Endothelial cell (in vitro differentiated cells): ENCODE measurements around the gene MYLK. TPM values are rescaled to one million over a fixed set of nuclear protein-coding genes. Genes with fewer than 3 reads are reported as not detected.
"Not testable (repeated sequence)": the region's sequence is repeated elsewhere in the genome, so short reads cannot be mapped to it uniquely, and the experiment has no call there.

Experiments
- DNase-seq: peaks from one replicate; pipeline ENCODE4 v3.0.0; 2021; ENCODE audit warnings: low spot score
- H3K27ac Mint-ChIP-seq: one replicate; pipeline ENCODE4 v1.8.0; 2021; ENCODE audit warnings: mixed read lengths, inconsistent platforms; ENCODE audit not compliant: unreplicated experiment
- H3K27me3 Mint-ChIP-seq: one replicate; pipeline ENCODE4 v1.8.0; 2021; ENCODE audit warnings: mild to moderate bottlenecking, moderate library complexity, mixed read lengths, inconsistent platforms; ENCODE audit not compliant: unreplicated experiment
- H3K36me3 Mint-ChIP-seq: one replicate; pipeline ENCODE4 v1.8.0; 2021; ENCODE audit warnings: mild to moderate bottlenecking, low read depth, mixed read lengths, inconsistent platforms; ENCODE audit not compliant: unreplicated experiment
- H3K4me1 Mint-ChIP-seq: one replicate; pipeline ENCODE4 v1.8.0; 2021; ENCODE audit warnings: mild to moderate bottlenecking, mixed read lengths, inconsistent platforms; ENCODE audit not compliant: unreplicated experiment
- H3K4me3 Mint-ChIP-seq: one replicate; pipeline ENCODE4 v1.8.0; 2021; ENCODE audit warnings: mild to moderate bottlenecking, mixed read lengths, inconsistent platforms; ENCODE audit not compliant: unreplicated experiment
- H3K9me3 Mint-ChIP-seq: one replicate; pipeline ENCODE4 v1.8.0; 2021; ENCODE audit warnings: mixed read lengths, inconsistent platforms; ENCODE audit not compliant: unreplicated experiment
- CTCF ChIP-seq: fragments of 200-600 bp; sonication (generic); IDR thresholded peaks from one replicate; pipeline ENCODE4 v1.5.0; 2021; ENCODE audit warnings: antibody characterized with exemption; ENCODE audit not compliant: unreplicated experiment
- total RNA-seq: library from RNA; stranded (reverse); fragmentation: NEBNext Ultra II Directional; extraction: Animal tissue kit (Norgen Biotek cat#: 25700); gene quantifications from one replicate; pipeline ENCODE4 v1.2.1, GENCODE V29; 2021; ENCODE audit not compliant: unreplicated experiment

Gene MYLK
- total RNA-seq, 1 donor from 2014 or later = 7.8 TPM

DNA sequence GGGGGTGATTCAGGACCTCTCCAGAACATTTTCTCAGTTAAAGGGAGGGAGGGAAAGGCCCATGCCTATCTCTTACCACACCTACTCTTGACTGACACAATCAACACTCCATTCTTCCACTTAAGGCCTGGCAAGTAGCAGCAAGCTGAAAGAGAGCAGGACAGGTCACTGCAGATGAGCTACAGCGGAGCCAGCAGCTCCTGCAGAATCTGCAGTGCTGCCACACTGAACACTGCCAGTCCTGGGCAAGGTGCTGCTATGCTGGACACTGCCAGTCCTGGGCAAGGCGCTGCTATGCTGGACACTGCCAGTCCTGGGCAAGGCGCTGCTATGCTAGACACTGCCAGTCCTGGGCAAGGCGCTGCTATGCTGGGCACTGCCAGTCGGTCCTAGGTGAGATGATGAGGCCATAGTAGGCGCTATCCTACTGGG, 143.7 kb downstream of the MYLK start:
- Mint-ChIP-seq H3K4me3 (no peak overlapping the region), H3K27ac (no peak overlapping the region), H3K4me1 (peaks cover 7% of the 10 kb centered on the region), H3K9me3 (no peaks in the 10 kb centered on the region), H3K36me3 (peaks cover 4% of the 10 kb centered on the region), H3K27me3 (no peaks in the 10 kb centered on the region)
- no peak for DNase-seq
- no peak for TF ChIP-seq CTCF

DNA sequence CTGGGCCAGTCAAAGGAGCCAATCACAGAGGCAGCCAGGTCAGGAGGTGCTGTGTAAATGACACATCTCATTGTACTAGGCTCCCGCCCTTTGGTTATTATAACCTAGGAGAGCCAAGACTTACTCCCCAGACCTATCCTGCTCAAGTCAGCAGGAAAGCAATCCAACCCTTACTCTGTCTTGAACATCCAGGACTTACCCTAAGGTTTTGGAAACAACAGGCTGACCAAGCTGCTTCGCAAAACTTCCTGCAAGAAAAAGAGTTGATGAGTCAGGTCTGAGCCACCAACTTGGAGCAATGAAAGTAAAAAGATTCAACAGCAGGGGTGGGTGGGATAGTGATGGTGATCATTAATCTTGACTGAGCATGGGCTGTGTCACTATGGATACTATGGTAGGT, 144.4 kb downstream of the MYLK start:
- Mint-ChIP-seq H3K27ac (no peak overlapping the region), H3K4me3 (no peak overlapping the region), H3K27me3 (no peaks in the 10 kb centered on the region), H3K4me1 (peaks cover 11% of the 10 kb centered on the region), H3K9me3 (no peaks in the 10 kb centered on the region), H3K36me3 (peaks cover 4% of the 10 kb centered on the region)
- no peak for TF ChIP-seq CTCF
- DNase-seq = no peak

- H3K9me3 Mint-ChIP-seq = no peaks in the 10 kb centered on the region
- no peak for DNase-seq
- H3K4me3 Mint-ChIP-seq = no peak overlapping the region
- no peaks in the 10 kb centered on the region for H3K27me3 Mint-ChIP-seq
- TF ChIP-seq CTCF = no peak
- no peak overlapping the region for H3K27ac Mint-ChIP-seq
- H3K36me3 Mint-ChIP-seq = peaks cover 4% of the 10 kb centered on the region
- peaks cover 13% of the 10 kb centered on the region for H3K4me1 Mint-ChIP-seq
Observed at GRCh38 chr3:123739106-123739505, 145.0 kb downstream of the MYLK start.

GRCh38 chr3:123738522-123738921, 145.6 kb downstream of the MYLK start:
- not testable (repeated sequence) for H3K36me3 Mint-ChIP-seq, DNase-seq, H3K27me3 Mint-ChIP-seq, H3K27ac Mint-ChIP-seq, H3K9me3 Mint-ChIP-seq, H3K4me3 Mint-ChIP-seq
- peaks cover 13% of the 10 kb centered on the region for H3K4me1 Mint-ChIP-seq

DNA sequence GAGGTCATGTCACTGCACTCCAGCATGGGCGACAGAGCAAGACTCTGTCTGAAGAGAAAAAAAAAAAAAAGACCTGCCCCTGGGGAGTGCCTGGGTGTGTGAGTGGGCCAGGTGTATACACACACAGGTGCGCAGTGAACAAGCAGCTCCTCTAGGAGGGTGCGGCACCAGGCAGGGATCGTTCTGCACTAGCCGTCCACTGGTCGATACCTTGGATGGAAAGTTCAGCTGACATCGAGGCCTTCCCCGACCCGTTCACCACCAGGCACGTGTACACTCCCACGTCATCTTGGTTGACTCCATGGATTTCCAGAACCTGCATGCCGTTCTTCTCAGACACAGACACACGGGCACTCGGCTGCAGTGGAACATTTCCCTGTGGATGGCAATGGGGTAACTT, 147.0 kb downstream of the MYLK start:
- no peak overlapping the region for H3K4me3 Mint-ChIP-seq
- no peaks in the 10 kb centered on the region for H3K27me3 Mint-ChIP-seq
- H3K27ac Mint-ChIP-seq = no peak overlapping the region
- H3K36me3 Mint-ChIP-seq = peaks cover 4% of the 10 kb centered on the region
- peaks cover 13% of the 10 kb centered on the region for H3K4me1 Mint-ChIP-seq
- TF ChIP-seq CTCF = no peak
- H3K9me3 Mint-ChIP-seq = no peaks in the 10 kb centered on the region
- DNase-seq = no peak

- Mint-ChIP-seq H3K4me3 (no peak overlapping the region), H3K27ac (peak overlapping the region; percentile 13), H3K4me1 (peaks cover 13% of the 10 kb centered on the region), H3K9me3 (no peaks in the 10 kb centered on the region), H3K36me3 (peaks cover 4% of the 10 kb centered on the region), H3K27me3 (no peaks in the 10 kb centered on the region)
- DNase-seq = no peak
- TF ChIP-seq CTCF = no peak
Observed at GRCh38 chr3:123735456-123735855, 148.7 kb downstream of the MYLK start.
